VCaP (cell line): ENCODE measurements around the gene ACOT7.

Experiments used
- H3K27ac ChIP-seq: fragments of 450-650 bp; 2 replicates; pipeline ENCODE4 v1.5.1; 2017
- TF ChIP-seq, protein P1 (sequence below): fragments of 450-650 bp; conservative IDR thresholded peaks from 2 replicates; pipeline ENCODE4 v1.5.1; 2017; ENCODE audit warnings: mild to moderate bottlenecking, moderate library complexity

Gene ACOT7

DNA sequence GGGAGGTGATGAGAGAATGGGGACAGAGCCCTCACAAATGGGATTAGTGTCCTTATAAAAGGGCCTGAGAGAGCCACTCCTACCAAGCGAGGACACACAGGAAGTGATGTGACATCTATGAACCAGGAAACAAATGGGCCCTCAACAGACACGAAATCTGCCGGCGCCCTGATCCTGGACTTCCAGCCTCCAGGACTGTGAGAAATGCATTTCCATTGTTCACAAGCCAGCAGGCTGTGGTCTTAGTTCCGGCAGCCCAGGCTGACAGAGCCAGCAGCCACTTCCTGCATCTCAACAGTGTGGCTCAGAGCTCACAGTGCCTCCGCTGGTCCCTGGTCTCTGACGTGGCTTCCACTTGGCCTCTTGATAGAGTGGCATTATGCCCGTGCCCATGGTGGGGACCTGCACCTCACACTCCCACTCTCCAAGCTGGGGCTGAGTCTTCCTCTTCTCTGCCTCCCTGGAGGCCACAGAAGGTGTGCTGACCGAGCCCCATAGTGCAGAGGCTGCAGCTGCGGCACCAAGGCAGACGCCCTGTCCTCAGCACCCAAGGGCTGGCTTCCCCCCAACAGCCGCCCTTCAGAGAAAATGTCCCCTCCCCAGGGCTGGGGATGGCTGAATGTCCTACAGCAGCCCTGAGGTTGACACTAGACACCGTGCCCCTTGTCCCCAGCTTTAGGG lies 44.9 kb downstream of the ACOT7 start:
- H3K27ac ChIP-seq = peak overlapping the region; percentile 15; the same call in 1 of the 2 replicates
- TF ChIP-seq, protein P1, sequence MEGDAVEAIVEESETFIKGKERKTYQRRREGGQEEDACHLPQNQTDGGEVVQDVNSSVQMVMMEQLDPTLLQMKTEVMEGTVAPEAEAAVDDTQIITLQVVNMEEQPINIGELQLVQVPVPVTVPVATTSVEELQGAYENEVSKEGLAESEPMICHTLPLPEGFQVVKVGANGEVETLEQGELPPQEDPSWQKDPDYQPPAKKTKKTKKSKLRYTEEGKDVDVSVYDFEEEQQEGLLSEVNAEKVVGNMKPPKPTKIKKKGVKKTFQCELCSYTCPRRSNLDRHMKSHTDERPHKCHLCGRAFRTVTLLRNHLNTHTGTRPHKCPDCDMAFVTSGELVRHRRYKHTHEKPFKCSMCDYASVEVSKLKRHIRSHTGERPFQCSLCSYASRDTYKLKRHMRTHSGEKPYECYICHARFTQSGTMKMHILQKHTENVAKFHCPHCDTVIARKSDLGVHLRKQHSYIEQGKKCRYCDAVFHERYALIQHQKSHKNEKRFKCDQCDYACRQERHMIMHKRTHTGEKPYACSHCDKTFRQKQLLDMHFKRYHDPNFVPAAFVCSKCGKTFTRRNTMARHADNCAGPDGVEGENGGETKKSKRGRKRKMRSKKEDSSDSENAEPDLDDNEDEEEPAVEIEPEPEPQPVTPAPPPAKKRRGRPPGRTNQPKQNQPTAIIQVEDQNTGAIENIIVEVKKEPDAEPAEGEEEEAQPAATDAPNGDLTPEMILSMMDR = no peak

DNA sequence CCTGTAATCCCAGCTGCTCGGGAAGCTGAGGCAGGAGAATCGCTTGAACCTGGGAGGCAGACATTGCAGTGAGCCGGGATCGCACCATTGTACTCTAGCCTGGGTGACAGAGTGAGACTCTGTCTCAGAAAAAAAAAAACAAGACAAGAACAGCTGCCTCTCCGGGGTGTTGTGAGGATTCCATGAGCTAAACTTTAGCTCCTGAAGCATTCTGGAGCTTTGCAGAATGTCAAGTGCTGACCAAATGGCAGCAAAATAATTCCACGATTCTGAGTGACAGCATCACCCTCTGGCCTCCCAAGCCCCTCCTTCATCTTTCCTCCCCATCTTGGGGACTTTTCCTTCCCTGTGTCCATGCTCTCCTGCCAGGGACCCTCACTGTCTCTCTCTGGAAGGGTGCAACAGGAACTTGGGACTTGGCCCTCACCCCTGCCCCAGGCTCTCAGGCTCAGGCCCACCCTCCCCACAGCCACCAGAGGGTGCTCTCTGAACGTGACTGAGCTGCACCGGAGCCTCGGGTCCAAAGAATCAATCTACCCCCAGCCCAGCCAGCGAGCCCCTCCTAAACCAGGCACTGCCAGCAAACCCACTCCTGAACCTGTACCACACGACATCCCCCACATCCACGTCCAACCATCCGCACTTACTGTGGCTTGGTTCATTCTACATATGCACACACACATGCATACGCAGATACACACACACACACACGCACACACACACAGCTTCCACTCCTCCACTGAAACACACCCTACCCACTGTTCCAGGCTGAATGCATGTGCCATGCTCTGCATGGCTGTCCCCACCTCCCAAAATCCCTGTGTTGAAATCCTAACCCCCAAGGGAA lies 45.7 kb downstream of the ACOT7 start:
- H3K27ac ChIP-seq = peak overlapping the region; percentile 15; the same call in 1 of the 2 replicates
- TF ChIP-seq, protein P1 = peak; percentile 96

DNA sequence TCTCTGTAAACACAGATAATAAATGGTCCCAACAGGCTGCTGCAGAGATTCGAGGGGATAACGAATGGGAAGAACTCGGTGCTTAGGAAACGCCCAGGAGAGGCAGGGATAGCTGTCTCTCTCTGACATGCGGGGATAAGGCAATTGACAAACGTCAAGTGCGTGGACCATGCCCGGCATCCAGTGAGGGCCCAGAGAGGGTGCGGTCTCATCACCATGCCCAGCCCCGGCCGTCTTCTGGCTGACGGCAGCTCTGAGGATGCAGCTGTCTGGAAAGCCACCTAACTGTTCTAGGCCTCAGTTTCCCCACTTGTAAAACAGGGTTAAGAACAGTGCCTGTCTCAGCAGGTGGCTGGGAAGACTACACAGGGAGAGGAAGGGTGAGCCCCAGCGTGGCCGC lies 48.1 kb downstream of the ACOT7 start:
- no peak overlapping the region for H3K27ac ChIP-seq
- TF ChIP-seq, protein P1 = no peak

DNA sequence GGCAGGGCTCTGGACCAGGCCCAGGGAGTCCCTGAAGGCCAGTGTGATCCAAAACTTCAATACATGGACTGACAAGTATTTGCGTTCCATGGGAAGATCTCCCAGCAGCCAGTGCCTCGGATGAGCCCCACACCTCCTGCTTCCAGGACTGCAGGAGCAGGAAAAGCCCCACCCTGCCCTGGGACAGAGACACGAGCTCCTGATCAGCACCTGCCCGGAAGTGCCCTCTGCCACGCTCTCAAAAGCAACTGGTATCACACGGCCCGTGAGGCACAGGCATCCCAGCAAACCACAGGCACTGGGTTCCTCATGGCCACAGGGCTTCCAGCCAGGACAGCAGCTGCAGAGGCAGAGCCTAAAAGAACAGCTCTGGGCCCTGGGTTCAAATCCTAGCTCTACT lies 48.6 kb downstream of the ACOT7 start:
- TF ChIP-seq, protein P1 = no peak
- peak overlapping the region; percentile 74; the same call in 1 of the 2 replicates for H3K27ac ChIP-seq

DNA sequence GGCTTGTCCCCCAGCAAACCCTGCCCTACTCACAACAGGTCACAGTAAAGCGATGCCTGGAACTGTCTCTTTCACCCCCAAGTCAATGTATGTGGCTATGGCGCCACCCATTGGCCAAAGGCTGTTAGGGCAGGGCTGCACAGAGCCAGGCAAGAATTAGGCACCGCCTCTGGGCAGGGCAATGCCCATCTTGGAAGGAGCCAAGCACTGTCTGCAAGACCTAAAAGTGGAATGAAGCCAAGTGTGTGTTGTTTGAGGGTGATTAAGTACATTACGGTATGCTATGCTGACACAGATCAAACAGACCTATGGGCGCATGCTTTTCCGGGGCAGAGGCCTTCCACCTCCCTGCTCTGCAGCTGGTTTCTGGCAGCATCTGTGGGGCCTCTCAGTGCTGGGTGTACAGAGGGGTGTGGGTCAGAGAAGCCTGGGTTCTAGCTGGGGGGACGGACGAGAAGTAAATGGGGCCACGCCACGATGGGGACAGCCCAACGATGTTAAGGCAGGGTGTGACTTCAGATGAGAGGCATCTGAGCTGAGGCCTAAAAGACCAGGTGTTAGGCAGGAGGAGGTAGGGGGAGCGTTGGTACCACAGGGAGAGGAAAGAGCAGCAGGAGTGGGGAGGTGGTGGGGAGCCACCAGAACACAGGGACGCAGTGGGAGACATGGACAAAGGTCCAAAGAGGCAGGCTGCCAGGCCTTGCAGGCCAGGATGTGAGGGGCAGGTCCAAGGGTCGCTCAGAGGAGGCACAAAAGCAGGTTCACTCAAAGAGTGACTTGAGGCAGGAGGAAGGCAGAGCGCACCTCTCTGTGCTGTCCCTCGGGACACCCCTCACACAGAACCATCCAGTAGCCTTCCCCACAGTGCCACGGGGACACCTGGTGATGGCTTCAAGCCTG lies 49.8 kb downstream of the ACOT7 start:
- TF ChIP-seq, protein P1 = peak; percentile 99
- H3K27ac ChIP-seq = peak overlapping the region; percentile 74

DNA sequence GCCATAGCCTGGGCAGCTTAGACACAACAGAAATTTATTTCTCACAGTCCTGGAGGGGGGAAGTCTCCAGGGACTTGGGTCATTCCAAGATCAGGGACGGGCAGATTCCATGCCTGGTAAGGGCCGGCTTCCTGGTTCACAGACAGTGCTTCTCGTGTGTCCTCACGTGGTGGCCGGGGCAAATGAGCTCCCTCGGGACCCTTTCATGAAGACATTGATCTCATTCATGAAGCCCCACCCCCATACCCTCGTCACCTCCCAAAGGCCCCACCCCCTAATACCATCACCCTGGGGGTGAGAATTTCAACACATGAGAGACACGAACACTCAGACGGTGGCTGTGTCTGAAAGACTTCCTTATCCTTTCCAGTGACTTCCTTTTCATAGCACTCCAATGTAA lies 51.5 kb downstream of the ACOT7 start:
- no peak overlapping the region for H3K27ac ChIP-seq
- TF ChIP-seq, protein P1 = no peak

DNA sequence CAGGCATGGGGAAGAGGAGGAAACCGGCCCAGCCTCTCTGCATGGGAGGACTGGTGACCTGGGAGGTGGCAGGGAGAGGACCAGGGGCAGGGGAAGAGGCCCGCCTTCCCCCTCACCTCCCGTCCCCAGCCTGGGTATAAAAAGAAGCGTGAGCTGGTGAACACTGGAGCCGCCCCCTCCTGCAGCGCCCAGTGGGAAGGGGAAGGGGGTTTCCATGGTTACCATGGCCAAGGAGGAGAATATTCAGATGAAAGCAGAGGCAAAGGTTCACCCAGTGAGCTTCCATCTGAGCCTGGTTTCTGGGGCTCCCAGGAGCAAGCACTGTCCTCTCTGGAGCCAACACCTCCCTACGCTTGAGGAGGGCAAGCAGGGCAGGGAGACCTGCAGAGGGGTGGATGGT lies 54.9 kb downstream of the ACOT7 start:
- no peak overlapping the region for H3K27ac ChIP-seq
- TF ChIP-seq, protein P1 = no peak
